Stimulated activated CD8-positive, alpha-beta memory T cell treated with anti-CD3 and anti-CD28 coated beads, Interleukin-7, amount 100 ng/mL, for 1 hour (primary cell): Measurements from ENCODE around the gene IGSF9B.

Experiments used
- DNase-seq, 2 donors: peaks; one replicate each; pipeline ENCODE4 v3.0.0-alpha.2; 2020; ENCODE audit warnings: low read depth in 2 of 2

The IGSF9B gene

DNA sequence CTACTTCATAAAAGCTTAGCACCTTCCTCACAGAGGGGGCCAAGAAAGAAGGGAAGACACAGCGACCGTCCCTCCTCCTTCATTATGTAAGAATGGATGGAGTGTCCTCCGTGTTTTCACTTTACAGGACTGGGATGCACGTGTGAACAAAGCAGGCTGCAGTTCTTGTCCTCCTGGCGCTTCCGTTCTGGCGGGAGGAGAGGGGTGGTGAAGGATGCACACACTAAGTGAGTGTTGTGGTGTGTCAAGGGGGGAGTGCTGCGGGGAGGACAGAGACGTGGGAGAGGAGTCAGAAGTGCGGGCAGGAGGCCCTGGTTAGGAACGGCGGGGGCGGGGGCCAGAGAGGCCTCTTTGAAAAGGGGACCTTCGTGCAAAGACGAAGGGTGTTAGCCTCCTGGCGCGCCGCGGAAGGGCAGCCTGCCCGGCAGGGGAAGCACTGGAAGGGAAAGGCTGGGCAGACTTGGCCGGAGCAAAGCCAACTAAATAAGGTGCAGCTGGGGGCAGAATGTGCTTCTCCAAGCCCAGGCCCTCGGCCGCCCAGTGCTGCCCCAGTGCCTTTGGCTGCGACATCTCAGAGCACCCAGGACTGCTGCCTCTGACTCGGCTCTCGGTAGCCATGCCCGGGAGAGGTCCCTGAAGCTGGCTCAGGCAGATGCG, 27.0 kb upstream of the IGSF9B start:
- DNase-seq: no peak

DNA sequence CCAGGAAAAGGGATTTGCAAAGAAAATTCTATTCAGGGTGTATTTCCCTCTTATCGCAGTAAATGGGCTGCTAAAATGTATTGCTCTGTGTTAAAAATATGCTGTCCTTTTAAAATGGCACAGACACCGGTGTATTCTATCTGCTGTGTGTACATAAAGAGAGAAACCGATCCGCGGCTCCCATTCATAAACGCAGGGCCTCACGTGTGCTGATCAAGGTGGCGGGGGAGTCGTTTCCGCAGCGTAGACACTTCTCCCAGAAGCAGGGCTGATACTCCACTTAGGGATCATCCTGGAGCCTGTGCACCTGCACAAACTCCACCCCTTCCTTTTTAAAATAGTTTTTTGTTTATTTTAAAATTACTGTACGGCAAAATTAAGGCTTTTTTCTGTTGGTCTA, 26.1 kb upstream of the IGSF9B start:
- no peak for DNase-seq

GRCh38 chr11:133982151-133982550, 25.4 kb upstream of the IGSF9B start:
- no peak for DNase-seq

DNA sequence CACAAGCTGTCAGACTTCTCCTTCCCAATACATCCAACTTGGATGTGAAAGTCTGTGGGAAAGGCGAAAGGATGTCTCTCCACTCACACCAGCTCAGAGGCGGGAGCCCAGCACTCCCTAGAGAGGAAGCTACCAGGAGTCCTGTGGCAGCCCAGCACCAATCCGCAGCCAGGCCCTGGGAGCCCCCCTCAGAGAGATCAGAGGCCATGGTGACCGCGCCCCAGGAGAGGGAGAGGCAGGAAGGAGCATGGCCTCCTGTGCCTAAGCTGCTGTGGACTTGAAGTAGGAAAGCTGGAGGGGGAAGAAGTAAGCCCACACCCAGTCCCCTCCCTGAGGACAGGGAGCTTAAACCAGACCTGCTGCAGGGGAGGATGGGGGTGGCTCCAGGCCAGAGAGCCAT, 24.4 kb upstream of the IGSF9B start:
- no peak for DNase-seq

- no peak for DNase-seq
Observed at GRCh38 chr11:133980665-133981064, 23.9 kb upstream of the IGSF9B start.

DNA sequence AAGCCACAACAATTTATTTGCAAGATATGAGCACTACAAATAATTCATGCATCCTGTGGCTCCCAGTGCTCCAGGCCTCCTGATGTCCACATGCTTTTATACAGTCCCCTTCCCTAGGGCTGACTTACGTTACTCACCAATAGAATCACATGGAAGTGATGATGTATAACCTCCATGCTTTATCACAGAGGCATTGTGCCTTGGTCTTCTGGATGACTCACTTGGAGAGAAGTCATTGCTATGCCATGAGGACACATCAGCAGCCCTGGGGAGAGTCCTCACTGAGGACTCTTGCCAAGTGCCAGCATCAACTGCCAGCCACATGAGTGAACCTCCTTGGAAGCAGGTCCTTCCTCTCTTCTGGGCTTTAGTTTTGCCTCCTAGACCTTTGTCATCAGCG, 22.0 kb upstream of the IGSF9B start:
- DNase-seq: no peak

- DNase-seq: no peak
Observed at GRCh38 chr11:133977067-133977677, 20.4 kb upstream of the IGSF9B start.

DNA sequence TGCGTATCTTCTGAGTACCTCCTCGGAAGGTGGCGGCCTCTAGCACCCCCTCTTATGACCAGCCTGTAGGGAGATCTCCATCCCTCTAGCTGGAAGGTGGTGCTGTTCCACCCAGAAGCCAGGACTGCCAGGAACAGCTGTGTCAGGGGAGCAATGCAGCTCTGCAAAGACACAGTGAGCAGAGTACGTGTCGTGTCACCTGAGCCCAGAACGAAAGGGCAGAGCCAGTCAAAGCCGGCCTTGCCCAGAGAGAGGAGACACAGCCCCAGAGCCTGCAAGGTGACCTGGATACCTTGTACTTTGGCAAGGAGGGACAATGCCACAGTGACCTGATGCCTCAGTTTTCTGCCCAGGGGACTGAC, 18.7 kb upstream of the IGSF9B start:
- DNase-seq: no peak

- no peak for DNase-seq
Observed at GRCh38 chr11:133974836-133975487, 18.2 kb upstream of the IGSF9B start.

DNA sequence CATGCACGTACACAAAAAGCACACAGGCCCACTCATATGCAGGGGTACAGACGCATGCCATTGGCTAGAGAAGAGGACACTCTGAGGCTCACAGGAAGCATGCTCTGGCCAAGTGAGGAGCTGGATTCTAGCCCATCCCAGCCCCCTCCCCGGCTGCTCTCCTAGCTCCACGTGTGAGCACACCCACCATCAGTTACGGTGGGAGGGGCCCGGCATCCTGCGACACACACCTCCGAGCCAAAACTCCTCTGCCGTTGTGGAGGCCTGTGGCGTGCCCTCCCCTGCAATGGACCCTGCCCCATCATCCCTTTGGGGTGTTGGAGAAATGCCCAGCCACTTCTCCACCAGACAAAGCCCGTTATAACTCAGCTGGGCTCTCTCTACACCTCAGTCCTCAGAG, 15.1 kb upstream of the IGSF9B start:
- DNase-seq: no peak

DNA sequence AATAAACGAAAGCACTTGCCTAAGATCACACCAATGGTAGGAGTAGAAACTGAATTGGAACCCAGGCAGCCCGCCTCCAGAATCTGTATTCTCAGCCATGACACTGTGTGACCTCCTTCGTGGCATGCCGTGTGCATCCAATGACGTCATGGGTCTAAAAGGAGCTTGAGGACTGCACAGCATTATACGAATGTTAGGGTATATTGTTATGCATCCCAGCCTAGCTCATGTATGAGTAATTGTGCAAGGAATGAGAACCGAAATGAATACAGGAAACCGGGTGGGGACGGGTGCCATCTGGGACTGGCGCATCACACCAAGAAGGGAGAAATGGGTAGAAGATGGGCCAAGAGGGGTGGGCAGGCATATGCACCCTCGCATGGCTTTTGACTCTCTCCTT, 12.3 kb upstream of the IGSF9B start:
- no peak for DNase-seq

DNA sequence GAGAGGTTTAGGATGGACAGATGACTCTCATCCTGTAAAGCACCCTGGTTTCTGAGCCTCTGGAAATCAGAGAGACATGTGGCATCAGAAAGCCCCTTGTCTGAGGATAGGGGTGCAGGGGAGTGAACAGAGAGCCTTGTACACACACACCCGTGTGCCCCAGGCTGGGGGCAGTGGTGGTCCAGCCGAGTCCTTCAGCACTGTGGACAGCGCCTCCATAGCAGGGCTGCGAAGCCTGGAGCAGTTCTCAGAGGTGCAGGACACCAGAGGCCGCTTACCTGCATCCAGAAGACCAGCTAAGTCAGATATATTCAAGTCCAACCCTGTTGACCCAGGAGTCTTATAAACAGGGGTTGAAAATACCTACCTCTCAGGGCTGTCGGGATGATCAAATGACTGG, 11.5 kb upstream of the IGSF9B start:
- DNase-seq: no peak

- DNase-seq: no peak
Observed at GRCh38 chr11:133967599-133968238, 11.0 kb upstream of the IGSF9B start.

DNA sequence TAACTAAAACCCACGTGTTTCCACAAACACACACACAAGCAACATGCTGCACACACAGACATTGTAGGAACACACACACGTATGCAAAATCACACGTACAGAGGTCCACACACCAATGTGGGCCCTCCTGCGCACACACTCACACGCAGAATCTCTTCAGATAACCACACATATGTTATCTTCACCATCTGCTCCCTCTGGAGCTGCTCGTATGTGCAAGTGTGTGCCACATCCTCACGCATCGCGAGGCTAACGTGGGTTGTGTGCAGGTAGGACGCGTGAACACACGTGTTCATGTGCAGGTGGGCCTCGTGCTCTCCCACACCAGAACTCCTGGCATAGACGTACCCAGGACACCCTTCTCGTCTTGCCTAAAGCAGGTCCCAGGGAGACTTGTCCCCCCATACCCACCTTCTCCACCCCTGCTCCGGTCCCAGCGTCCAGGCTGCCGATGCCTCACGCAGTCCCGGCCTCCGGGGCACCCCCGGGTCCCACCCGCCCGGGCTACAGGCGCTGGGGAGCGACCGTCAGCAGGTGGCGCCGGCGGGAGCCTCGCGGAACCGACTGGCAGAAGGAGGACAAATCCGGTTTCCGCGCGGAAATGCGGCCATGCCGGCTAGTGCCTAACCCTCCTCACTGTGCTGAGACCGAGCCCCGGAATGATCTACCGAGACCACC, 10.3 kb upstream of the IGSF9B start:
- peak; percentile 45 to 52 for DNase-seq

GRCh38 chr11:133966172-133966651, 9.4 kb upstream of the IGSF9B start:
- no peak for DNase-seq

GRCh38 chr11:133965031-133965601, 8.3 kb upstream of the IGSF9B start:
- no peak for DNase-seq

GRCh38 chr11:133964356-133964755, 7.6 kb upstream of the IGSF9B start:
- no peak for DNase-seq

- no peak for DNase-seq
Observed at GRCh38 chr11:133961890-133962289, 5.1 kb upstream of the IGSF9B start.

DNA sequence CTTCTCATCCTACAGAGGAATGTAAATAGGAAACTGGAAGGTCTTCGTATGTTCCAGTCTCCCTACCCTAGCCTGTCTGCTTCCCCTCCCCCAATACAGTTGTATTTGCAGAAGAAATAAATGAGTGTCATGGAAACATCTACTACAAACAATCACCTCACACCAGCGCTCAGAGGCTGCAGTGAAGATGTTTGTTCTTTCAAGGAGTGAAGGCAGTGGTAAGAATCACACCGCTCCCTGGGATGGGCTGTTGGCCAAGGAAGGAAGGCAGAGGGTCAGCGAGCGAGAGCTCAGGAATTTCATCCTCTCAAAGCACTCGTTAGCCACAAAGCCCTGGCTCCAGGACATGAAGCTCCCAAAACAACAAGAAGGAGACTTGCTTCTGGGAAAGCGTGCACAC, 1.1 kb upstream of the IGSF9B start:
- no peak for DNase-seq

GRCh38 chr11:133955945-133956421, 785 bp downstream of the IGSF9B start:
- no peak for DNase-seq

DNA sequence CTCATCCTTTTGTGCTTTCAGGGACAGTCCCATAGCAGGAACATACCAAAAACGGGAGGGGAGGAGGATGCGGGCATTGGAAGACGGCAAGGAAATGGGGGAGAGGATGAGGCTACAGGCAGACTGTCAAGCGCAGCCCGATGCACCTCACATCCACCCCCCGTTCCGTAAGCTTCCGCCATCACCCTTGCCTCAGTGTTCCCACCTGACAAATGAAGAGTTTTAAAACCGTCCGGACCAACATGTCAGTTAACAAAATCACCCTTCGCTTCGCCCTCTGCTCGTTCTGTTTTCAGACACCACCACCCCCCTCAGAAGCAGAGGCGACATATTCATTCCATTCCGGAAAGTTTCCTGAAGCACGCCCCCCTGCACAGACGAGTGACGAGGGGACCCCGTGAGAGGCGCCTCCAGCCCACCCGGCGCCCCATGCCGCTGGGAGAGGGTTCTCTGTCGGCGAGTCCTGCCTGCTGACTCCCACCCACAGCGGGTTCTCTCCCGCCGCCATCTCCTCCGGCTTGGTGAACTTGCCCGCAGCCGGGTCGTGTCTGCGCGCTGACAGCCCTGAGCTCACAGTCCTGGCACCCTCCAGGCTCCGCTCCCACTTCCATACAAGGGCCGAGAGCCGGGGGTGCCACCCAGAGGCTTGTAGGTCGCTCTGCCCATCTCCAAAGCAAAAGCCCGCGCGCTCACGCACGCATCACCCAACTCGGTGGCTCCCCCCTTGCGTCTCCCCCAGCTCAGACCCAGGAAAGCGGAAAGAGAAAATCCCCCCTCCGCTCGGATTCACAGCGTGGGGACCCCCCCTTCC, 1.5 kb downstream of the IGSF9B start:
- DNase-seq: no peak
